ENCODE measurements around the gene PIGH.
"Not testable (repeated sequence)": the region's sequence is repeated elsewhere in the genome, so short reads cannot be mapped to it uniquely, and the experiment has no call there.

The PIGH gene

GRCh38 chr14:67622675-67623074 lies 22.6 kb upstream of the PIGH start:
- H3K9me3 Mint-ChIP-seq = no peaks in the 10 kb centered on the region
- H3K27me3 Mint-ChIP-seq = peaks cover 16% of the 10 kb centered on the region
- ATAC-seq = no peak
- H3K4me1 Mint-ChIP-seq = peaks cover 45% of the 10 kb centered on the region
- peak overlapping the region in 1 of 2 donors; percentile 2 for H3K4me3 Mint-ChIP-seq
- peak overlapping the region; percentile 47 to 56 for H3K27ac Mint-ChIP-seq
- DNase-seq = no peak

- ATAC-seq = no peak
- peak overlapping the region in 1 of 2 donors; percentile 96 for H3K27ac Mint-ChIP-seq
- peaks cover 16% of the 10 kb centered on the region for H3K27me3 Mint-ChIP-seq
- peaks cover 45% of the 10 kb centered on the region for H3K4me1 Mint-ChIP-seq
- no peaks in the 10 kb centered on the region for H3K9me3 Mint-ChIP-seq
- DNase-seq = peak in 1 of 2 donors; percentile 8
- H3K4me3 Mint-ChIP-seq = peak overlapping the region; percentile 79 to 86
Measured at GRCh38 chr14:67620217-67620785, 20.2 kb upstream of the PIGH start.

- DNase-seq = peak; percentile 93 to 95
- H3K27me3 Mint-ChIP-seq = peaks cover 16% of the 10 kb centered on the region
- peak within 1 kb of the TSS; percentile 93 to 96 for H3K27ac Mint-ChIP-seq
- ATAC-seq = peak; percentile 93
- no peaks in the 10 kb centered on the region for H3K9me3 Mint-ChIP-seq
- H3K4me3 Mint-ChIP-seq = peak within 1 kb of the TSS; percentile 79 to 86
- peaks cover 45% of the 10 kb centered on the region for H3K4me1 Mint-ChIP-seq
Measured at GRCh38 chr14:67619446-67620216, 19.6 kb upstream of the PIGH start, which contains the start of gene ARG2. TSS of gene ARG2 (plus strand) at chr14:67619920. CDS start at chr14:67619978, 58 bp downstream.

- DNase-seq (peak; percentile 25 to 36), ATAC-seq (peak; percentile 68)
- Mint-ChIP-seq H3K9me3 (no peaks in the 10 kb centered on the region), H3K4me3 (peak overlapping the region; percentile 38 to 79), H3K27ac (peak overlapping the region; percentile 71 to 93), H3K27me3 (peaks cover 16% of the 10 kb centered on the region), H3K4me1 (peaks cover 45% of the 10 kb centered on the region)
Measured at GRCh38 chr14:67618617-67619063, 18.6 kb upstream of the PIGH start.

- ATAC-seq (peak; percentile 74), DNase-seq (no peak)
- H3K4me3 Mint-ChIP-seq = no peak overlapping the region
- peaks cover 10% of the 10 kb centered on the region for H3K4me1 Mint-ChIP-seq
- H3K9me3 Mint-ChIP-seq = no peaks in the 10 kb centered on the region
- H3K27me3 Mint-ChIP-seq = no peaks in the 10 kb centered on the region
- no peak overlapping the region for H3K27ac Mint-ChIP-seq
Measured at GRCh38 chr14:67610491-67610890, 10.4 kb upstream of the PIGH start.

- H3K4me1 Mint-ChIP-seq = peaks cover 10% of the 10 kb centered on the region
- no peak overlapping the region for H3K27ac Mint-ChIP-seq
- no peaks in the 10 kb centered on the region for H3K9me3 Mint-ChIP-seq
- no peaks in the 10 kb centered on the region for H3K27me3 Mint-ChIP-seq
- ATAC-seq = no peak
- H3K4me3 Mint-ChIP-seq = no peak overlapping the region
- no peak for DNase-seq
Measured at GRCh38 chr14:67609642-67610310, 9.7 kb upstream of the PIGH start.

- H3K27me3 Mint-ChIP-seq = no peaks in the 10 kb centered on the region
- H3K4me3 Mint-ChIP-seq = no peak overlapping the region
- no peaks in the 10 kb centered on the region for H3K9me3 Mint-ChIP-seq
- no peak overlapping the region for H3K27ac Mint-ChIP-seq
- H3K4me1 Mint-ChIP-seq = peaks cover 10% of the 10 kb centered on the region
- ATAC-seq (no peak), DNase-seq (no peak)
Measured at GRCh38 chr14:67607646-67608045, 7.6 kb upstream of the PIGH start.

GRCh38 chr14:67602995-67603545 lies 3.0 kb upstream of the PIGH start:
- DNase-seq = no peak
- no peak for ATAC-seq
- Mint-ChIP-seq H3K4me3 (no peak overlapping the region), H3K9me3 (no peaks in the 10 kb centered on the region), H3K27me3 (no peaks in the 10 kb centered on the region), H3K4me1 (peaks cover 28% of the 10 kb centered on the region), H3K27ac (no peak overlapping the region)

- ATAC-seq = no peak
- no peaks in the 10 kb centered on the region for H3K27me3 Mint-ChIP-seq
- no peak overlapping the region for H3K27ac Mint-ChIP-seq
- DNase-seq = no peak
- H3K9me3 Mint-ChIP-seq = no peaks in the 10 kb centered on the region
- H3K4me1 Mint-ChIP-seq = peaks cover 38% of the 10 kb centered on the region
- peak overlapping the region in 1 of 2 donors; percentile 42 for H3K4me3 Mint-ChIP-seq
Measured at GRCh38 chr14:67602076-67602475, 2.0 kb upstream of the PIGH start.

- H3K4me1 Mint-ChIP-seq = peaks cover 48% of the 10 kb centered on the region
- not testable (repeated sequence) for H3K9me3 Mint-ChIP-seq, DNase-seq, ATAC-seq, H3K27me3 Mint-ChIP-seq
- peak overlapping the region; percentile 92 to 93 for H3K4me3 Mint-ChIP-seq
- H3K27ac Mint-ChIP-seq = peak overlapping the region; percentile 52 to 95
Measured at GRCh38 chr14:67600562-67600974, 500 bp upstream of the PIGH start.

- Mint-ChIP-seq H3K4me3 (no peak overlapping the region), H3K27ac (no peak overlapping the region), H3K27me3 (no peaks in the 10 kb centered on the region), H3K4me1 (peaks cover 42% of the 10 kb centered on the region), H3K9me3 (no peaks in the 10 kb centered on the region)
- no peak for DNase-seq
- no peak for ATAC-seq
Measured at GRCh38 chr14:67595392-67595791, 4.7 kb downstream of the PIGH start.

- not testable (repeated sequence) for H3K4me3 Mint-ChIP-seq, H3K27ac Mint-ChIP-seq, DNase-seq, H3K27me3 Mint-ChIP-seq, ATAC-seq, H3K9me3 Mint-ChIP-seq
- peaks cover 28% of the 10 kb centered on the region for H3K4me1 Mint-ChIP-seq
Measured at GRCh38 chr14:67593650-67594049, 6.4 kb downstream of the PIGH start.

- no peak overlapping the region for H3K4me3 Mint-ChIP-seq
- H3K27ac Mint-ChIP-seq = peak overlapping the region in 1 of 2 donors; percentile 20
- H3K4me1 Mint-ChIP-seq = no peaks in the 10 kb centered on the region
- H3K27me3 Mint-ChIP-seq = no peaks in the 10 kb centered on the region
- DNase-seq (no peak), ATAC-seq (no peak)
- H3K9me3 Mint-ChIP-seq = no peaks in the 10 kb centered on the region
Measured at GRCh38 chr14:67589204-67589770, 10.8 kb downstream of the PIGH start.

- H3K4me3 Mint-ChIP-seq = no peak overlapping the region
- DNase-seq (no peak), ATAC-seq (no peak)
- H3K27me3 Mint-ChIP-seq = no peaks in the 10 kb centered on the region
- H3K9me3 Mint-ChIP-seq = no peaks in the 10 kb centered on the region
- no peak overlapping the region for H3K27ac Mint-ChIP-seq
- no peaks in the 10 kb centered on the region for H3K4me1 Mint-ChIP-seq
Measured at GRCh38 chr14:67586369-67586768, 13.7 kb downstream of the PIGH start.

GRCh38 chr14:67584978-67585377 lies 15.1 kb downstream of the PIGH start:
- no peak for ATAC-seq
- H3K27ac Mint-ChIP-seq = no peak overlapping the region
- no peak overlapping the region for H3K4me3 Mint-ChIP-seq
- DNase-seq = no peak
- H3K9me3 Mint-ChIP-seq = no peaks in the 10 kb centered on the region
- no peaks in the 10 kb centered on the region for H3K27me3 Mint-ChIP-seq
- no peaks in the 10 kb centered on the region for H3K4me1 Mint-ChIP-seq
